Ammon's horn (tissue), 1 donor: ENCODE measurements around the gene NOX3.
"Not testable (repeated sequence)": the region's sequence is repeated elsewhere in the genome, so short reads cannot be mapped to it uniquely, and the experiment has no call there.

Experiments
- DNase-seq: peaks from one replicate; pipeline ENCODE4 v3.0.0-alpha.2; 2016; ENCODE audit warnings: low spot score

NOX3 gene, protein sequence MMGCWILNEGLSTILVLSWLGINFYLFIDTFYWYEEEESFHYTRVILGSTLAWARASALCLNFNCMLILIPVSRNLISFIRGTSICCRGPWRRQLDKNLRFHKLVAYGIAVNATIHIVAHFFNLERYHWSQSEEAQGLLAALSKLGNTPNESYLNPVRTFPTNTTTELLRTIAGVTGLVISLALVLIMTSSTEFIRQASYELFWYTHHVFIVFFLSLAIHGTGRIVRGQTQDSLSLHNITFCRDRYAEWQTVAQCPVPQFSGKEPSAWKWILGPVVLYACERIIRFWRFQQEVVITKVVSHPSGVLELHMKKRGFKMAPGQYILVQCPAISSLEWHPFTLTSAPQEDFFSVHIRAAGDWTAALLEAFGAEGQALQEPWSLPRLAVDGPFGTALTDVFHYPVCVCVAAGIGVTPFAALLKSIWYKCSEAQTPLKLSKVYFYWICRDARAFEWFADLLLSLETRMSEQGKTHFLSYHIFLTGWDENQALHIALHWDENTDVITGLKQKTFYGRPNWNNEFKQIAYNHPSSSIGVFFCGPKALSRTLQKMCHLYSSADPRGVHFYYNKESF

DNA sequence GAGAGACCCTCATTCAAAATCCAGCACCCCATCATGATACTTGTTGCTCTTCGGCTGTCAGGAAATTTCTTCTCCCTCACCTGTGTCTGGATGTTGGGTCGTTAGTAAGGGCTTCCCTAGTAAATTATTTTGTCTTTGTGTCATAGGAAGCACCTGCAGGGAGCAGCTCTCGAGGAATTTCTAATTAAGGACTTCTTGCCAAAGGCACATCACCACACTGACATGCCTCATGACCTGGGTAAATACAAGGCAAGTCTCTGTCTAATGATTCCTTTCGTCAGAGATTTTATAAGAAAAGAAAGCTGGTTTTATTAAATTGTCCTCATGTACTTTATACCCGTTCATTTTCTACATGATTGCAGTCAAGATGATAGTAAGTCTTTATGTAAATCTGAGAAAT, at the start of gene NOX3:
Gene NOX3 (minus strand): TSS at position 74 of the 400 bp plus-strand sequence. CDS start 39 bp downstream, at position 35.
- DNase-seq: no peak

DNA sequence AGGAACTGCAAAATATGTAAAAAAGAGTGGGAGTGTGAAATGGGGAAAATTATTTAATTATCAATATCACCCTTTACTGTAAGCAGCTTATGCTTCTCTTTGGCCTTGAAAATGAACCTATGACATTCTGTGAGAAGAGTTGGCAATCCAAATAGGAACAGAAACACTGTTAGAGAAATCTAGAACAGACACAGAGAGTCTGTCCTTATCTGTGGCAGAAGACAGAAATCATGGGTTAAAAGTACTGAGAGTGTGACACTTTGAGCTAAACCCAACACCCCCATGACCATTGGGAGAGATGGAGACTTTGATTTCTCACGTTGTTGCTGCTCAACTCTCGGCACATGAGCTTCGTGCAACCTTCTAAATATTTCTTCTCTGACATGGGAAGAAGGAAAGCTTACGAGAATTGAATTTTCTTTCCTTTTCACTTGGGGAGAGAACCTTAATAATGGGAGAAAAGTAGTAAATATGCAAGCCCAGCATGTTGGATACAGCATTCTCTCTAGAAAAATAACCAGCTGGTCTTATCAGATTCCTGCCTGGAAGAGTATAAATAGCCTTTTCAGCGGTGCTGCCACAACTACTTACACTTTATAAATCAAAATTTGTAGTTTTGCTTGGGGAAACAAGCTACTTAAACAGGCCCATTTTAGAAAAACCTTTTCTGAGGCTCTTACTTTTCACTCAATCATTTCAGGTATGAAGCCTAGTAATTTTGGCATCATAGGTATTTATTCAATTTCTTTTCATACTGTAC, 49.4 kb upstream of the NOX3 start:
- no peak for DNase-seq

DNA sequence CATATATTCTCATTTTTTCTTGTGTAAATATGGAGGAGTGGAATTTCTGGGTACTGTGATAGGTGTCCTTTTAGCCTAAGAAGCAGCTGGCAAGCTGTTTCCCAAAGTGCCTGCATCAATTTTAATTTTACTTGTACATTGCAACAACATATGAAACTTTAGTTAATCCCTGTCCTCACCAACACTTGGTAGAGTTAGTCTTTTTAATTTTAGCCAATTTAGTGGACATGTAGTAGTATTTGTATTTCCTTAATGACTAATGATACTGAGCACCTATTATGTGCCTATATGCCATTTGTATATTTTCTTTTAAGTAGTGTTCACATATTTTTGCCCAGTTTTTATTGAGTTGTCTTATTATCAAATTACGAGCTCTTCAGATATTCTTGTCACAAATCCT, 46.8 kb upstream of the NOX3 start:
- DNase-seq: no peak

DNA sequence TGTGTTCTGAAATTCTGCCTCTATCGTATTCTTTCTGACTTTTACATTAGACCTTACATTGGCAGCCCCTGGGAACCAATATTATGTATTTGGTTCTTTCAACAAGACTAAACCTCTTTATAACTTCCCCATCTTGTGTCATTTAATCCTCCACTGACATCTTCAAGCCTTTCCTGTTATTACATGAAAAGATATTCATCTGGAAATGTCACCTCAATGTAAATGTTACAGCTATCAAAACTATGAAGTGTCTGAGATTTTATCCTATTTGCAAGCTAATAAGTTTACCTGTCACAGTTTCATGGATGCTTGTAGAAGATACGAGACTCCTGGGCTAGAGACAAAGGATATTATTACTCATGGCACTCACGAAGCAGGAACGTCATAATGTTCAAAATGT, 43.9 kb upstream of the NOX3 start:
- no peak for DNase-seq

DNA sequence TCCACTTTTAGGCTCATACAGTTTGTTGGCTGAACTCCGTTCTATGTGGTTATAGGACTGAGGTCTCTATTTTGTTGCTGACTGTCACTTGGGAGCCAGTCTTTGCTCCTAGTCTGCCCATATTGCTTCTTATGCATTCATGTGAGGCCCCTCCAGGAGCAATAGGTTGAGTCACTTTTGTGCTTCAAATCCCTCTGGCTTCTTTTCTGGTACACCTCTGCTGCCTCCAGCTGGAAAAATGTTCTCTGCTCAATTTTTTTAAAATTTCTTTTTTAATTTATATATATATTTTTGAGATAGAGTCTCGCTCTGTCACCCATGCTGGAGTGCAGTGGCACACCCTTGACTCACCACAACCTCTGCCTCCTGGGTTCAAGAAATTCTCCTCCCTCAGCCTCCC, 42.7 kb upstream of the NOX3 start:
- DNase-seq: no peak

DNA sequence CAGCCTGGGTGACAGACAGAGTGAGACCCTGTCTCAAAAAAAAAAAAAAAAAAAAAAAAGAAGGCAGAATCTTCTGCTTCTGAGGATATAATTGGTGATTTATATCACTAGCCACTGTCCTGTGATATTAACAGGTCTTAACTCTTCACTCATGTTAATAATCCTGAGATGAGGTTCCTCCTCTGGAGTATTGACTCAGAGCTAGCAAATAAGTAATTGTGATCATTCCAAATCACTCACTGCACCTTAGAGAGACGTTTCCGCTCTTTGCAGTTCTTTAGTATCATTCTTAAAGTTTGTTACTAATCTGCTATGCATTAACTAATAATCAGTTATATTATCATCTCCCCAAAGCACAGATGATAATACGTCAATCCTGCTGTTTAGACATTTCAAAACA, 41.6 kb upstream of the NOX3 start:
- no peak for DNase-seq

DNA sequence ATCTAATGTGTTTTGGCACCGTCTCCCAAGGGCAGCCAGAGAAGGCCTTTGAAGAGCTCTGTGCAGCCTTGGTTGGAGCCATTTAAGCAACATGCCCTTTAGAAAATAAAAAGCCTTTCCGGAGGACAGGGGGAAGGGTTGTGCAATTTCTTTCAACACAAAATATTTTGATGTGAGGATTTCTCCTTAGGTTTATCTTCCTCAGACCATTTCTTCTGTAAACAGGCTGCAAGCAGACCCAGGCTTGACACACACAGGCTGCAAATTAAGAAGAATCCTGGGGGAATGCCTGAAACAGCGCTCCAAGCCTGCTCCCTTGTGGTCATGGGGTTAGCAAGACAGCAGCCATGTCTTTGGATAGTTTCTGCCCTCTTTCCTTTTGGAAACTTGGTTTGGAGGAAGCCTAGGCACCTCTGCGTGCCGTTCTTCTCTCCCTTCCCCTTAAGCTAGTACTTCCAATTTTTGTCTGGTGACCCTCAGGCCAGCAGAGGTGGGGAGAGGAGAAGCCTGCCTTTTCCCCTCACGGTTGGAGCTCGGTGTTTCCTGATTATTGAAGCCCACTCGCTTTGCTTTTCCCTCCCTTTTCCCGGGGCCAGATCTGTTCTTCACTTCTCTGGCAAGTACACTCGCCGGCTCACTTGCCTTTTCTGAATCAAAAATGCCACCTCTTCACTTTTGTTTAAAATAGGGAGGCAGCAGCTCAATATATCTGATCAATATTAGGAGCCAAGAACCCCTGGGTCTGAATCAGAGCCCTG, 39.6 kb upstream of the NOX3 start:
- peak; percentile 32 for DNase-seq

DNA sequence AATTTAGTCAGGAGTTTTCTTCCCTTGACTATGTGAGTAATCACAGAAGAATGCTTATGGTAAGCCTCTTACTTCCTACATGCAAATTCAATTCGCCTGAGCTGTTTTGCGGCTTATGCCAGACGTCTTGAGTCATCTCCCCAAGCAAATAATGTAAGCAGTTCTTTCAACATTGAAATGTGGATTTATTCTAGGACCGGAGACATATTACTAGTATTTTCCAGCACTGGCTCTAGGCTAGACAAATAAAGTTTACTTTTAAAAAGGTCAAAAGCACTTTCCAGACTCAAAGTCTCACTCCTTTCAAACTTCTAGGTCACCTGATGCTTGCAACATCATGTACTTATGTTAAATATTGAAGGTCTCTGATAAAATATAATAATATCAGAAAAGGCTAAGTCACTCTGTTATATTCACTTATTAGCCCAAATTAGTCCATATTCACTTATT, 38.1 kb upstream of the NOX3 start:
- DNase-seq: no peak

DNA sequence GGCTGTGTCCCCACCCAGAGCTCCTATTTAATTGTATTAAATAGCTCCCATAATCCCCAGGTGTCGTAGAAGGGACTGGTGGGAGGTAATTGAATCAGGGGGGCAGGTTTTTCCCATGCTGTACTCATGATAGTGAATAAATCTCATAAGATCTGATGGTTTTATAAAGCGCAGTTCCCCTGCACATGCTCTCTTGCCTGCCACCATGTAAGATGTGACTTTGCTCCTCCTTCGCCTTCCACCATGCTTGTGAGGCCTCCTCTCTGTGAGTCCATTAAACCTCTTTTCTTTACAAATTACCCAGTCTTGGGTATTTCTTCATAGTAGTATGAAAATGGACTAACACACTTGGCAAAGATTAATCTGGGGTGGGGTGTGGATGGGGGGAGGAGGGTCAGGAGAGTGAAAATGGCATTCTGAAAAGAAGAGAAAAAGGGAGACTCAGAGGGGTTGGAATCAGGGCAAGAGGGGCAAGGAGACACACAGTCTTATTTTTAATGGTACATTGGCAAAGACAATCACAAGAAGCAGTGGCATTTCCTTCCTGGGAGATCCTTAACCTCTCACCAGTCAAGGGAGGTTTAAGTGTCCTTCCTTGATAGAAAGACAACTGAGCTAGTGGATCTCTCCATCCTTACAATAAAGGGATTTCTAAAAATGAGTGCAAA, 37.5 kb upstream of the NOX3 start:
- DNase-seq: no peak

DNA sequence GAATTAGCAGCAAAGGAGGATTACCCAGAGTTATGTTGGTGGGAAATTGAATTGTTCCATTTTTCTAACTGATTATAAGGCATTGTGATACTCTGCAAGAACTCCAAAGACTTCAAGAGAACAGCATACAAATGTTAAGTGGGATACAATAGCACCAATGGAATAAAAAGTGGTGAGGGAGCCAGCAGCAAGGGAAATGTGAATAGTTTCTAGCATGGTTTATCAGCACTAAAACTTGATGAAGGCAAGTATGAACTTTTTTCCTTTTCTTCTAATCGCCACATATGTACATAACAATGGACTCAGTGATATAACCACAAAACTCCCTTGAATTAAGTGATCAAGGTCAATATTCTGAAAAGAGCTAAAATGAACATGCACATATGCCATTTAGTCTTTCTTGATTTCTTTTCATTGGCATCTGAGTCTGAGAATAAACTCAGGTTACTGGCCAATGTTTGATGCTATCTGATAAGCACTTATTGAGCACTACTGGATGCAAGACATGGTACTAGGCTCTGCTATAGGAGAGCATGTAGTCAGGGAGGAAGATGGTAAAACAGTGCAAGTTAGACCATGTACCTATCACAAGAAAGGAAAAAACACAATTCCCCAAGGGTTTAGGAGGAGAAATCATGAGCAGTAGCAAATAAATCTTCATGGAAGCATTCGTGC, 36.6 kb upstream of the NOX3 start:
- DNase-seq: no peak

DNA sequence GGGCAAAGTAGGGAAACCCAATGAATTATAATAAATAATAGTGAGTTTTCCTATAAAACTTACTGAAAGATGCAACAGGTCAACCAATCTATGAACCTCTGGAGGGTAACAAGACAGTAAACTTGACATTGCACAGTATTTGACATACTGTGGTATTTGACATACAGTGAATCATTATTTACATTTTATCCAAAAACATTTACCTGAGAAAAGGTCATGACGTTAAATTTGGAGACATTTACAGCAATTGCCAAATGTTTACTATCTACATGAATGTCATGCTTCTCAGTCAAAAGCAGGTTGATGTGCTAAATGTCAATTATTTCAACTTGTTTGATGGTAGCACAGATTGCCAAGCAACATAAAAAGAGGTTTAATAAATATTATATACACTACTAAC, 35.8 kb upstream of the NOX3 start:
- DNase-seq: no peak

DNA sequence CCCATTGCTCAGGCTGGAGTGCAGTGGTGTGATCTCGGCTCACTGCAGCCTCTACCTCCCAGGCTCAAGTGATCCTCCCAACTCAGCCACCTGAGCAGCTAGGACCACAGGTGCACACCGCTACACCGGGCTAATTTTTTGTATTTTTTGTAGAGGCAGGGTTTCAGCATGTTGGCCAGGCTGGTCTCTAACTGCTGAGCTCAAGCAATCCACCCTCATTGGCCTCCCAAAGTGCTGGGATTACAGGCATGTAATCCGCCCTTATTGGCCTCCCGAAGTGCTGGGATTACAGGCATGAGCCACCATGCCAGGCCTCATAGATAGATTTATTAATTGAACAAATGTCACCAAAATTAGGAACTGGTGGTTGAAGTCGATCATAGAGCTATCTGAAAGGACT, 32.6 kb upstream of the NOX3 start:
- DNase-seq: not testable (repeated sequence)

DNA sequence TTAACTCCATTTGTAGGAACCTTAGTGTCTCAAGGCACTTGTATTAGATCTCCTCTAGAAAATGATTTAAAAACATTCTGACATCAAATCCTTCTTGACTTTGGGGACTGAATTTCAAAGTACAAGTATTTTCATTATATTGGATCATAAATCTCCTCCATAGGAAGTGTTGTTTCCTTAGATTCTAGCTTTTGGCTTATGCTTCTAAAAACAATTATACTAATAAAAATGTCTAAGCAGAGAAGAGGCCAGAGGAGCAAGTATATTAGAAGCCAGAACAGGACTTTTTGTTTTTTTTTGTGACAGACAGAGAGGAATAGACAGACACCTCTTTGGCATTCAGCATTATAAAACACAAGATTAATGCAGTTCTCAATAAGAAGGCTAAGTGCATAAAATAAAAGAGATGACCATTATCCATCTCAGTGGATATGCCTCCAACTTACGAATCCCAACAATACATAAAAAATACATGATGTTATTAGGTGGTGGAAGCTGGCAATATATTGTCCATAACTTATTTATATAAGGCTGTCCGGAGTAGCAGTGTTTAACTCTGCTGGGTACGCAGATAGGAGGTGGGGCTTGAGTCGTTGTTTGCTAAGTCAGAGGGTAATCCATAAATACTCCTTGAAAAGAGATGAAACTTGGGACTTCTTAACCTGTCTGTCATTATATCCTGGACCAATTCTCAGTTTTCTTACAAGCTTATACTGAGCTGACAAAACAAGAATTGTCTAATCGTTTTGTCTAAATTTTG, 31.9 kb upstream of the NOX3 start:
- DNase-seq: no peak

DNA sequence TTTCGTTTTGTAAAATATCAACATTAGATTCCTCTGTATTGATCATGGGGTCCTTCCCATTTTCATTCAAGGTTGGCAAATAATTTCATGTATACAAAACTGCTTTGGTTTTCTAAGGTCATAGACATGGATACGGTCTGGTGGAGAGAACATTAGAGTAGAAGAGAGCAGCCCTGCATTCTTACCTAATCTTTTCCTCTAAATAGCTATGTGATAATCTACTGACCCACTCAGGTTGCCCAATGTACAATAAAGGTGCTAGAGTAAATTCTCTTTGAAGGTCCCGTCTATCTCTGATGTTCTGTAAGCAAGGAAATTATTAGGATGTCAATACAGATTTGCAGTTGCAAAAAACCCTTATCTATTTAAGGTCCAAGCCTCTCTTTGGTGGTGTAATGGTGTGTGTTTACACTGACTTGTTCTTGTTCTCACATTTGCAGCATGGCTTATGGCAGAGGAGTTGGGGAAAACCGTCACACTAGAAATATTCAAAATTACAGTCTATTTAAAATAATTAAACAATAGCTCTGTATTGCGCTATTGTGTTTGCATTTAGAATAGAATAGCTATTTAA, 31.2 kb upstream of the NOX3 start:
- no peak for DNase-seq

DNA sequence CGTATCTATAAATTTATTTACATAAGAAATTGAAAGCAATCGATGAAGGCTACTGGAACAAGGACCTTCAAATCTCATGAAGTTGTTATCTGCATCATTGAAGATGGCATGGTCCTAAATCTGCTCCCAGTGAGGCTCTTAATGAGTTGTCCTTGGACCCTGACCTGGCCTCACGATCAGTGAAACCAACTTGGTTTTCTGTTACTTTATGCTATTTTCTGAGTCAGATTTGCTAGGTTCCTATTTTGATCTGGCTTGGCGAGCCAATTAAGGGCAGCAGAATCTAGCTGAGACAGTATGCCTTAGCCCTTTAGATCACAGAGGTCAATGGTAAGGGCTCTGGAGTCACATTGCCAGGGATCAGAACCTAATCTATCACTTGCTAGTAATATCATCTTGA, 30.1 kb upstream of the NOX3 start:
- DNase-seq: no peak

DNA sequence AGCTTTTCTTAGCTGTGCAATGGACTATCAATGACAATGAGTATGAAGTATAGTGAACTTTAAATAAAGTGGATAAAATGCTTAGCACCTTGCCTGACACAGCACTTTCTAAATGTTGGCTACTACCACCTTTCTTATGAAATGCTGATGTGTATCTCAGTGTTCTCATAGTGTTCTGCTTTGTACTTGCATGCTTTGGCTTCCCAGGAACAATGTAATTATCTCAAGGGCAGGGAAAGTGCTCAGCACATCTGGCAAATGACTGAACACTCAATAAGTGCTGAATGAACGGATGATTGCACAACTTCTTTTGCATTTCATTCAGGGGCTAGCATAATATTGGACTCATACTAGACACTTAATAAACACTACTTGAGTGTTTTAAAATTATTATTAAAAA, 28.2 kb upstream of the NOX3 start:
- DNase-seq: no peak

DNA sequence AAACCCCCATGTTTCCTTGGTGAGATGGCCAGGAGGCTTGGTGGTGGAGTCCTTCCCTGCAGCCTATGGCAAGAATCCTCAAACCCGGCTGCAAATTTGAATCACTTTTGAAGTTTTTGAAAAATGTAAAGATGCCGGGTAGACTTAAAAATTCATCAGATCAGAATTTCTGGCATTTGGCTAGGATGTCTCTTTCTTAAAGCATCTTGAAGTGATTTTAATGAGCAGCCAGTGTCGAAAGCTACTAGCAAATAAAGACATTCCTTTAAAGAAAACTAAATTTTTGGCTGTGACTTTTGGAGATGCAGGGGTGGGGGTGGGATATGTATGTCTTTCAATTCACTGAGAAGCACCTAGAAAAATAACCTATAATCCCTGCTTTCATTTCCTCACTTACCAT, 25.6 kb upstream of the NOX3 start:
- DNase-seq: no peak

DNA sequence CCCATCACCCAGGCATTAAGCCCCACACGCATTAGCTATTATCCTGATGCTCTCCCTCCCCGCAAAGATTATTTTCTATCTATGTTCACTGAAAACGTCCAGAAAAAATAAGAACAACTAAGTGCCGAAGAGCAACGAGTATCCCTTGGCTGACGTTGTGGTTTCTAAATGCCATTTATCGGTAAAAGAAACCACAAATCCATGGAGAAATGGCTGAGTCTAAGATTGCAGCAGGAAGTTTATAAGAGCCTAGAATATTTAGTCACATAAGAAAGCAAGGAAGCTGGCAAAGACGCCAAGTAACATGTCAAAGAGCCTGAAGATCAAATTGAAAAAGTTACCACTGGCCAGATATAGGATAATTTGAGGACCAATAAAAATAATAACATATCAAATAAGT, 18.1 kb upstream of the NOX3 start:
- no peak for DNase-seq

DNA sequence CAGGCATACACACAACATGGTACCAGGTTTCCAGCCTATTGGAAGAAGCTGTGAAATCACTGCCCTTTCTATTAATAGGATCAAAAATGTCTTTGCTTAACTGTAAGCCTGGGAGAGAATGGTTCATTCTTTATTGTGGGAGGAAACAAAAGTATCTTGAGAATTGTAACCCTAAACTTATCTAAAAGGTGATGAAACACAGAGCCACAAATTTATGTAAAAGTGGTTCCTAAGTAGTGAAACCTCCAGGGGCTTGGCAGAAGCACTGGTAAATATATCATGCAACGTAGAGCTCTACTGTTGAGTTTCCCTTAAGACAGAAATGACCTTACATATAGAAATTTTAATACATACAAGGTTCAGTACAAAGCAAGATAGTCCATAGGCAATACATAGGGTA, 17.2 kb upstream of the NOX3 start:
- DNase-seq: no peak

DNA sequence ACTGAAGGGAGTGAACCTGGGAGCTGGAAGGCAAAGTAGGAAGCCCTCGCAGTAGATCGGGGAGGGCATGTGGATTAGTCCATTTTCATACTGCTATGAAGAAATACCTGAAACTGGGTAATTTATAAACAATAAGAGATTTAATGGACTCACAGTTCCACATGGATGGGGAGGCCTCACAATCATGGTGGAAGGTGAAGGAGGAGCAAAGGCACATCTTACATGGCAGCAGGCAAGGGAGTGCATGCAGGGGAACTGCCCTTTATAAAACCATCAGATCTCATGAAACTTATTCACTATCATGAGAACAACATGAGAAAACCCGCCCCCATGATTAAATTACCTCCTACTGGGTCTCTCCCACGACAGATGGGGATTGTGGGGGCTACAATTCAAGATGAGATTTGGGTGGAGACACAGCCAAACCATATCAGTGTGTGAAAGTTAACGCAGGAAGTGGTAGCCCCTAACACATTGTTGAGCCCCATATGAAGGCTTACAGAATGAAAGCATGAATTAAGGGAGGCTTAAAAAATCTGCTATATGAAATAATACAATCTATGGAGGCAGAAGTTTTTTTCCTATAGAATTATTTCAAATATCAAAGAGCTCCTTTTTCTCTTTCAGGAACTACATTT, 15.5 kb upstream of the NOX3 start:
- not testable (repeated sequence) for DNase-seq
